GM12878 (cell line): ENCODE measurements around the gene NCF4. TPM values are rescaled to one million over a fixed set of nuclear protein-coding genes. Genes with fewer than 3 reads are reported as not detected.
A peak's percentile ranks its signal among the peaks of the same experiment; 100 is the strongest.

Source experiments
- ATF3 ChIP-seq: IDR thresholded peaks from 2 replicates; pipeline ENCODE4 v1.6.1; 2011; ENCODE audit warnings: low read depth, mild to moderate bottlenecking, low read length, moderate library complexity, borderline replicate concordance; ENCODE audit errors: extremely low read depth
- BCL3 ChIP-seq: IDR thresholded peaks from 2 replicates; pipeline ENCODE4 v1.6.1; 2011; ENCODE audit warnings: borderline replicate concordance, low read depth, mild to moderate bottlenecking, moderate library complexity, low read length; ENCODE audit not compliant: insufficient read depth, poor library complexity, severe bottlenecking
- CEBPB ChIP-seq, 2 experiments: fragments of 150-350 bp in 1 of 2; IDR thresholded peaks; 2 replicates each; pipeline ENCODE4 v1.6.1; 2012 to 2014; ENCODE audit warnings: low read depth in 2 of 2, low read length in 2 of 2, borderline replicate concordance in 1 of 2, inconsistent platforms in 1 of 2
- CHD1 ChIP-seq: IDR thresholded peaks from 2 replicates; pipeline ENCODE4 v1.6.1; 2012; ENCODE audit warnings: low read depth, low read length, improper control_type of control experiment
- EGR1 ChIP-seq, 2 experiments: IDR thresholded peaks; 1 replicate in 1 of 2; 2 replicates in 1 of 2; pipeline ENCODE4 v1.6.1; 2011 to 2012; ENCODE audit warnings: low read depth in 2 of 2, low read length in 2 of 2, borderline replicate concordance in 1 of 2, mild to moderate bottlenecking in 1 of 2, moderate library complexity in 1 of 2
- FOXK2 ChIP-seq: fragments of 450-650 bp; IDR thresholded peaks from 2 replicates; pipeline ENCODE4 v1.6.1; 2017; ENCODE audit warnings: mild to moderate bottlenecking, moderate library complexity
- GABPA ChIP-seq: IDR thresholded peaks from 2 replicates; pipeline ENCODE4 v1.6.1; 2014; ENCODE audit warnings: antibody characterized with exemption, low read depth, mild to moderate bottlenecking, inconsistent platforms
- GATAD2B ChIP-seq: fragments of 450-650 bp; conservative IDR thresholded peaks from 2 replicates; pipeline ENCODE4 v1.6.1; 2017; ENCODE audit warnings: low read depth, mild to moderate bottlenecking, moderate library complexity
- HDAC6 ChIP-seq: fragments of 200-600 bp; sonication (generic); IDR thresholded peaks from one replicate; pipeline ENCODE4 v1.8.0; 2017; ENCODE audit warnings: antibody characterized with exemption; ENCODE audit not compliant: unreplicated experiment
- HDGF ChIP-seq: fragments of 450-650 bp; IDR thresholded peaks from 2 replicates; pipeline ENCODE4 v1.6.1; 2016; ENCODE audit warnings: antibody characterized with exemption
- HSF1 ChIP-seq: fragments of 150-350 bp; IDR thresholded peaks from 2 replicates; pipeline ENCODE4 v1.6.1; 2014; ENCODE audit warnings: mild to moderate bottlenecking, low read depth, low read length
- MTA3 ChIP-seq: IDR thresholded peaks from 2 replicates; pipeline ENCODE4 v1.6.1; 2012; ENCODE audit warnings: low read length, inconsistent platforms, borderline replicate concordance
- NR2C2 ChIP-seq: IDR thresholded peaks from 2 replicates; pipeline ENCODE4 v1.6.1; 2011; ENCODE audit warnings: borderline replicate concordance, low read depth; ENCODE audit not compliant: control insufficient read depth, insufficient read length
- NR2F1 ChIP-seq: fragments of 450-650 bp; conservative IDR thresholded peaks from 2 replicates; pipeline ENCODE4 v1.6.1; 2017; ENCODE audit warnings: mild to moderate bottlenecking
- PBX3 ChIP-seq: IDR thresholded peaks from 2 replicates; pipeline ENCODE4 v1.6.1; 2011; ENCODE audit warnings: mild to moderate bottlenecking, low read depth, low read length, moderate library complexity; ENCODE audit not compliant: insufficient replicate concordance
- POLR2AphosphoS2 ChIP-seq: IDR thresholded peaks from 2 replicates; pipeline ENCODE4 v1.6.1; 2011; ENCODE audit warnings: low read depth, mild to moderate bottlenecking, low read length, improper control_type of control experiment, moderate library complexity
- PRDM15 ChIP-seq: fragments of 450-650 bp; formaldehyde crosslinking; IDR thresholded peaks from 2 replicates; pipeline ENCODE4 v1.4.0; 2020; ENCODE audit warnings: mild to moderate bottlenecking, moderate library complexity
- RFX5 ChIP-seq: IDR thresholded peaks from 2 replicates; pipeline ENCODE4 v1.6.1; 2011; ENCODE audit warnings: low read depth, low read length, improper control_type of control experiment
- SRF ChIP-seq, 2 experiments: IDR thresholded peaks; 2 replicates each; pipeline ENCODE4 v1.6.1; 2011; ENCODE audit warnings: low read depth in 2 of 2, low read length in 2 of 2, mild to moderate bottlenecking in 1 of 2, moderate library complexity in 1 of 2
- TCF3 ChIP-seq: IDR thresholded peaks from 2 replicates; pipeline ENCODE4 v1.6.1; 2012; ENCODE audit warnings: low read depth, mild to moderate bottlenecking, low read length, borderline replicate concordance; ENCODE audit not compliant: insufficient read depth
- YBX1 ChIP-seq: fragments of 450-650 bp; IDR thresholded peaks from 2 replicates; pipeline ENCODE4 v1.6.1; 2016; ENCODE audit warnings: antibody characterized with exemption
- polyA plus RNA-seq, 11 experiments: library from polyadenylated mRNA; depleted of rRNA in 4 of 11; unstranded in 6 of 11; stranded (reverse) in 5 of 11; fragments of >200 nt; fragmentation: Nextera tagmentation in 4 of 11; fragmentation: Illumina TruSeq in 1 of 11; extraction: Ambion mirVana in 4 of 11; extraction: Trizol in 1 of 11; gene quantifications; 1 replicate in 1 of 11; 2 replicates in 10 of 11; pipeline versions ENCODE4 v1.2.1 to v1.2.3, GENCODE V29; 2011 to 2016; ENCODE audit warnings: inconsistent platforms in 2 of 11, missing spikeins in 2 of 11, low read depth in 1 of 11
- total RNA-seq, 4 experiments: library from RNA; depleted of rRNA in 3 of 4; stranded (reverse); fragments of >200 nt in 3 of 4; fragmentation: Illumina TruSeq in 1 of 4; extraction: Trizol in 1 of 4; gene quantifications; 2 replicates each; pipeline versions ENCODE4 v1.2.1 to v1.2.3, GENCODE V29; 2013 to 2021

Gene NCF4
- total and polyA plus RNA-seq, 10 of the 15 experiments (the other 5 are each of a cell fraction or from before 2014, with no cell fraction given): 22.9 to 136 (median 72.5) TPM

- no peak for TF ChIP-seq PBX3
- TF ChIP-seq FOXK2: no peak
- TF ChIP-seq POLR2AphosphoS2: no peak
- TF ChIP-seq TCF3: peak; percentile 95
- TF ChIP-seq HSF1: no peak
- TF ChIP-seq PRDM15 (CRISPR knock-in tag): no peak
- TF ChIP-seq MTA3: peak; percentile 78; the same call in 1 of the 2 replicates
- no peak for TF ChIP-seq CEBPB (IDR thresholded peaks at IDR 0.05; ENCODE audit: borderline replicate concordance in 1 of 2, low read depth in 2 of 2, low read length in 2 of 2)
- TF ChIP-seq HDGF: peak; percentile 90
- TF ChIP-seq RFX5: no peak; the same call in 1 of the 2 replicates
- no peak; the same call in 1 of the 2 replicates for TF ChIP-seq GABPA
- TF ChIP-seq CHD1: no peak
- peak in 1 of 2 experiments; percentile 74; a peak in 2 of 4 replicates for TF ChIP-seq SRF (IDR thresholded peaks at IDR 0.05; ENCODE audit: low read depth in 2 of 2, low read length in 2 of 2)
- peak; percentile 96 for TF ChIP-seq NR2F1
- no peak for TF ChIP-seq HDAC6
- peak in 1 of 2 experiments; percentile 80; a peak in 1 of 3 replicates for TF ChIP-seq EGR1 (IDR thresholded peaks at IDR 0.05; ENCODE audit: borderline replicate concordance in 1 of 2, low read depth in 2 of 2, low read length in 2 of 2)
- TF ChIP-seq ATF3: no peak
- no peak for TF ChIP-seq YBX1
- peak; percentile 87 for TF ChIP-seq BCL3
- peak; percentile 98 for TF ChIP-seq GATAD2B
- TF ChIP-seq NR2C2: no peak
Observed at GRCh38 chr22:36860821-36861659, at the start of gene NCF4 (continued).
